ENCODE measurements around the gene BAAT. TPM values are rescaled to one million over a fixed set of nuclear protein-coding genes. Genes with fewer than 3 reads are reported as not detected.
"Not testable (repeated sequence)": the region's sequence is repeated elsewhere in the genome, so short reads cannot be mapped to it uniquely, and the experiment has no call there.

Gene BAAT
- total RNA-seq (2021), result 0.11 to 0.17 TPM (median 0.14 TPM) in 3 replicates
- percentile 51 among the genes with signal in this experiment for Bru-seq, nascent RNA
- long read RNA-seq, experiment 1, result 0 reads
- long read RNA-seq, experiment 2, result 0 reads
- long read RNA-seq, experiment 3, partial matches to known transcripts, result 1 of 3 reads
- long read RNA-seq, experiment 3, other reads (novel, unspliced or antisense), result 2 of 3 reads

GRCh38 chr9:101384873-101385536 is at the start of gene BAAT:
BAAT (minus strand) TSS chr9:101385006; CDS start chr9:101371404, 13,602 bp downstream.
- CTCF ChIA-PET, result interaction anchor here (1.6 kb wide), 1 partner anchor 64 kb away, joined by 5 read pairs; no protein-coding TSS in a partner anchor
- H3K27me3 Mint-ChIP-seq (ENCODE audit: low read depth); ATAC-seq; H3K27ac Mint-ChIP-seq; H3K4me3 Mint-ChIP-seq; POLR2A ChIA-PET; DNase-seq (ENCODE audit: low spot score): not testable (repeated sequence)
- peaks cover 48% of the 10 kb centered on the region for H3K36me3 Mint-ChIP-seq
- peaks cover 31% of the 10 kb centered on the region for H3K4me1 Mint-ChIP-seq
- peaks cover 23% of the 10 kb centered on the region for H3K9me3 Mint-ChIP-seq

GRCh38 chr9:101433229-101433628 is 48.4 kb upstream of the BAAT start:
- TF ChIP-seq CDX4 (CRISPR knock-in tag; IDR thresholded peaks at IDR 0.05; ENCODE audit: borderline replicate concordance) (no peak), GABPB1 (CRISPR knock-in tag; IDR thresholded peaks at IDR 0.05) (peak; percentile 25; the same call in 1 of the 2 replicates)
- POLR2A ChIA-PET, result no interaction called here
- ATAC-seq (no peak), DNase-seq (ENCODE audit: low spot score) (no peak)
- no peaks in the 10 kb centered on the region for H3K36me3 Mint-ChIP-seq
- no peaks in the 10 kb centered on the region for H3K9me3 Mint-ChIP-seq
- no peak overlapping the region for H3K4me3 Mint-ChIP-seq
- H3K27me3 Mint-ChIP-seq (ENCODE audit: low read depth), result peaks cover 5% of the 10 kb centered on the region
- peaks cover 3% of the 10 kb centered on the region; the same call in 1 of the 2 replicates for H3K4me1 Mint-ChIP-seq
- no peak overlapping the region for H3K27ac Mint-ChIP-seq
- CTCF ChIA-PET, result interaction anchor here (2.7 kb wide), 1 partner anchor 16 kb away, joined by 14 read pairs; no protein-coding TSS in a partner anchor

DNA sequence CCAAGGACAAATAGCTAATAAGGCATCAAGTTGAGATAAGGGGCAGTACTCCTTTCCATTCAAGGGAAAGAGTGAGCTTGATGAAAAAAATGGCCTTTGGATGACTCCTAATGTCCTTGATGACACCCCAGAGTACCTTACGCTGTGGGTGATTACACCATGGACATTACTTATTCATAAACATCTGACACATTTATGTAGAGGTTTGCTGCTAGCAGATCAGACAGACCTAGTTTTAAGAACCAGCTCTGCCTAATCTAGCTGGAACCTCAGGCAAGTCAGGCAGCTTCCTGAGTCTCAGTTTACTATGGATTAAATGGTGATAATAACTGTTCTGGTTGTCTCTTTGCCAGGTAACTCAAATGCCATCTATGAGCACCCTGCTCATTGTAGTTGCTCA is 47.9 kb upstream of the BAAT start:
- DNase-seq (ENCODE audit: low spot score) (no peak), ATAC-seq (no peak)
- Mint-ChIP-seq H3K4me3 (no peak overlapping the region), H3K27me3 (ENCODE audit: low read depth) (peaks cover 5% of the 10 kb centered on the region), H3K4me1 (peaks cover 3% of the 10 kb centered on the region; the same call in 1 of the 2 replicates), H3K9me3 (no peaks in the 10 kb centered on the region), H3K27ac (no peak overlapping the region), H3K36me3 (no peaks in the 10 kb centered on the region)
- TF ChIP-seq NFYB (CRISPR knock-in tag; conservative IDR thresholded peaks at IDR 0.05; ENCODE audit: low read depth), result no peak
- POLR2A ChIA-PET, result no interaction called here
- CTCF ChIA-PET, result interaction anchor here (1.0 to 2.7 kb wide), 2 partner anchors 16 to 26 kb away, joined by 4 to 14 read pairs; no protein-coding TSS in a partner anchor

GRCh38 chr9:101432171-101432570 is 47.4 kb upstream of the BAAT start:
- ChIA-PET CTCF (interaction anchor here (1.0 to 2.7 kb wide), 2 partner anchors 17 to 27 kb away, joined by 4 to 14 read pairs; no protein-coding TSS in a partner anchor), POLR2A (no interaction called here)
- peaks cover 5% of the 10 kb centered on the region for H3K27me3 Mint-ChIP-seq (ENCODE audit: low read depth)
- no peak for TF ChIP-seq TP53 (CRISPR knock-in tag; IDR thresholded peaks at IDR 0.05)
- TF ChIP-seq EMX1 (CRISPR knock-in tag; IDR thresholded peaks at IDR 0.05), result no peak
- TF ChIP-seq, protein P1, sequence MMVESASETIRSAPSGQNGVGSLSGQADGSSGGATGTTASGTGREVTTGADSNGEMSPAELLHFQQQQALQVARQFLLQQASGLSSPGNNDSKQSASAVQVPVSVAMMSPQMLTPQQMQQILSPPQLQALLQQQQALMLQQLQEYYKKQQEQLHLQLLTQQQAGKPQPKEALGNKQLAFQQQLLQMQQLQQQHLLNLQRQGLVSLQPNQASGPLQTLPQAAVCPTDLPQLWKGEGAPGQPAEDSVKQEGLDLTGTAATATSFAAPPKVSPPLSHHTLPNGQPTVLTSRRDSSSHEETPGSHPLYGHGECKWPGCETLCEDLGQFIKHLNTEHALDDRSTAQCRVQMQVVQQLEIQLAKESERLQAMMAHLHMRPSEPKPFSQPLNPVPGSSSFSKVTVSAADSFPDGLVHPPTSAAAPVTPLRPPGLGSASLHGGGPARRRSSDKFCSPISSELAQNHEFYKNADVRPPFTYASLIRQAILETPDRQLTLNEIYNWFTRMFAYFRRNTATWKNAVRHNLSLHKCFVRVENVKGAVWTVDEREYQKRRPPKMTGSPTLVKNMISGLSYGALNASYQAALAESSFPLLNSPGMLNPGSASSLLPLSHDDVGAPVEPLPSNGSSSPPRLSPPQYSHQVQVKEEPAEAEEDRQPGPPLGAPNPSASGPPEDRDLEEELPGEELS (CRISPR knock-in tag; IDR thresholded peaks at IDR 0.05), result no peak
- TF ChIP-seq CREB1 (CRISPR knock-in tag; IDR thresholded peaks at IDR 0.05), result no peak
- TF ChIP-seq ZNF121 (CRISPR knock-in tag; IDR thresholded peaks at IDR 0.05), result no peak
- TF ChIP-seq ZNF425 (CRISPR knock-in tag; conservative IDR thresholded peaks at IDR 0.05), result no peak
- TF ChIP-seq ZNF512 (CRISPR knock-in tag; IDR thresholded peaks at IDR 0.05; ENCODE audit: borderline replicate concordance), result no peak
- TF ChIP-seq FOXJ3 (CRISPR knock-in tag; IDR thresholded peaks at IDR 0.05; ENCODE audit: borderline replicate concordance), result no peak
- TF ChIP-seq, protein P2, sequence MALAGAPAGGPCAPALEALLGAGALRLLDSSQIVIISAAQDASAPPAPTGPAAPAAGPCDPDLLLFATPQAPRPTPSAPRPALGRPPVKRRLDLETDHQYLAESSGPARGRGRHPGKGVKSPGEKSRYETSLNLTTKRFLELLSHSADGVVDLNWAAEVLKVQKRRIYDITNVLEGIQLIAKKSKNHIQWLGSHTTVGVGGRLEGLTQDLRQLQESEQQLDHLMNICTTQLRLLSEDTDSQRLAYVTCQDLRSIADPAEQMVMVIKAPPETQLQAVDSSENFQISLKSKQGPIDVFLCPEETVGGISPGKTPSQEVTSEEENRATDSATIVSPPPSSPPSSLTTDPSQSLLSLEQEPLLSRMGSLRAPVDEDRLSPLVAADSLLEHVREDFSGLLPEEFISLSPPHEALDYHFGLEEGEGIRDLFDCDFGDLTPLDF (CRISPR knock-in tag; IDR thresholded peaks at IDR 0.05), result no peak
- TF ChIP-seq USF2 (CRISPR knock-in tag; IDR thresholded peaks at IDR 0.05), result no peak
- no peak for TF ChIP-seq FOXK1 (CRISPR knock-in tag; IDR thresholded peaks at IDR 0.05)
- TF ChIP-seq ZNF219 (CRISPR knock-in tag; IDR thresholded peaks at IDR 0.05; ENCODE audit: borderline replicate concordance), result no peak
- no peak for TF ChIP-seq HMGA2 (CRISPR knock-in tag; IDR thresholded peaks at IDR 0.05)
- no peak for TF ChIP-seq ESRRA (CRISPR knock-in tag; IDR thresholded peaks at IDR 0.05; ENCODE audit: borderline replicate concordance)
- TF ChIP-seq NR3C1 (CRISPR knock-in tag; conservative IDR thresholded peaks at IDR 0.05; ENCODE audit: low read depth), result no peak
- no peak overlapping the region for H3K27ac Mint-ChIP-seq
- ATAC-seq (no peak), DNase-seq (ENCODE audit: low spot score) (no peak)
- no peaks in the 10 kb centered on the region for H3K36me3 Mint-ChIP-seq
- peaks cover 3% of the 10 kb centered on the region; the same call in 1 of the 2 replicates for H3K4me1 Mint-ChIP-seq
- H3K4me3 Mint-ChIP-seq, result no peak overlapping the region
- H3K9me3 Mint-ChIP-seq, result no peaks in the 10 kb centered on the region

All from WTC11 (cell line).